Measurements from ENCODE around the gene GPAT2.
"Not testable (repeated sequence)": the region's sequence is repeated elsewhere in the genome, so short reads cannot be mapped to it uniquely, and the experiment has no call there.

- not testable (repeated sequence) for TF ChIP-seq CTCF (conservative IDR thresholded peaks at IDR 0.05; ENCODE audit: low read depth, low read length); MAFK (IDR thresholded peaks at IDR 0.05; ENCODE audit: low read depth, low read length); USF2 (IDR thresholded peaks at IDR 0.05; ENCODE audit: low read depth, low read length); MXI1 (IDR thresholded peaks at IDR 0.05; ENCODE audit: borderline replicate concordance, low read depth, low read length); POLR2A (IDR thresholded peaks at IDR 0.05; ENCODE audit: low read depth, low read length); SMC3 (IDR thresholded peaks at IDR 0.05; ENCODE audit: low read depth, low read length); RFX5 (IDR thresholded peaks at IDR 0.05; ENCODE audit: low read depth, low read length); RAD21 (IDR thresholded peaks at IDR 0.05; ENCODE audit: low read length); CHD1 (IDR thresholded peaks at IDR 0.05; ENCODE audit: low read depth, low read length); BHLHE40 (IDR thresholded peaks at IDR 0.05; ENCODE audit: low read depth, low read length); MAZ (IDR thresholded peaks at IDR 0.05; ENCODE audit: borderline replicate concordance, low read depth, low read length); FOS (IDR thresholded peaks at IDR 0.05; ENCODE audit: low read depth, low read length)
Observed at GRCh38 chr2:96035554-96035953, 838 bp upstream of the GPAT2 start.

Measured in IMR-90 (cell line).